GM12872 (cell line): ENCODE measurements around the gene STK31.

Source experiments
- TF ChIP-seq, protein P1 (sequence below): IDR thresholded peaks from 3 replicates; pipeline ENCODE4 v1.5.1; 2011; ENCODE audit warnings: low read depth, mild to moderate bottlenecking, low read length, moderate library complexity; ENCODE audit not compliant: insufficient read depth

STK31 gene

GRCh38 chr7:23759671-23760391 is 49.8 kb downstream of the STK31 start:
- TF ChIP-seq, protein P1, sequence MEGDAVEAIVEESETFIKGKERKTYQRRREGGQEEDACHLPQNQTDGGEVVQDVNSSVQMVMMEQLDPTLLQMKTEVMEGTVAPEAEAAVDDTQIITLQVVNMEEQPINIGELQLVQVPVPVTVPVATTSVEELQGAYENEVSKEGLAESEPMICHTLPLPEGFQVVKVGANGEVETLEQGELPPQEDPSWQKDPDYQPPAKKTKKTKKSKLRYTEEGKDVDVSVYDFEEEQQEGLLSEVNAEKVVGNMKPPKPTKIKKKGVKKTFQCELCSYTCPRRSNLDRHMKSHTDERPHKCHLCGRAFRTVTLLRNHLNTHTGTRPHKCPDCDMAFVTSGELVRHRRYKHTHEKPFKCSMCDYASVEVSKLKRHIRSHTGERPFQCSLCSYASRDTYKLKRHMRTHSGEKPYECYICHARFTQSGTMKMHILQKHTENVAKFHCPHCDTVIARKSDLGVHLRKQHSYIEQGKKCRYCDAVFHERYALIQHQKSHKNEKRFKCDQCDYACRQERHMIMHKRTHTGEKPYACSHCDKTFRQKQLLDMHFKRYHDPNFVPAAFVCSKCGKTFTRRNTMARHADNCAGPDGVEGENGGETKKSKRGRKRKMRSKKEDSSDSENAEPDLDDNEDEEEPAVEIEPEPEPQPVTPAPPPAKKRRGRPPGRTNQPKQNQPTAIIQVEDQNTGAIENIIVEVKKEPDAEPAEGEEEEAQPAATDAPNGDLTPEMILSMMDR = no peak

GRCh38 chr7:23765943-23766342 is 55.9 kb downstream of the STK31 start:
- TF ChIP-seq, protein P1 = no peak

DNA sequence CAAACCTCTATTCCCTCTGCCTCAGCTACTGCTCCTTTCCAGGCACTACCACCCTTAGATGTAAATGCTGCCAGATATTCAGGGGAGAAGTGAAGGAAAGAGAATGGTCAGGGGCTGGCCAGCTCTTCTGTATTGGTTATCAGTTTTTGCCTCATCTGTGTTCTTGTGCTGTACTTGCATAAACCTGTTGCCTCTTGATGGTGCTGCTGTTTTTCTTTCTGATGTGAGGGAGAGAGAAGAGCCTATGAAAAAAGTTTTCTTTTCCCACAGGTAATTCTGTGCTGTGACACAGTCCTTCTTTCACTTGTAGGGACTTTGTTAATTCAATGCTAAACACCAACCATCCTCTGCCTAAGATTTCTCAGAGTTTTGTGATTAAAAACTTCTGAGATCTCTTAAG is 57.5 kb downstream of the STK31 start:
- TF ChIP-seq, protein P1 = no peak

GRCh38 chr7:23768022-23768421 is 58.0 kb downstream of the STK31 start:
- TF ChIP-seq, protein P1 = no peak

DNA sequence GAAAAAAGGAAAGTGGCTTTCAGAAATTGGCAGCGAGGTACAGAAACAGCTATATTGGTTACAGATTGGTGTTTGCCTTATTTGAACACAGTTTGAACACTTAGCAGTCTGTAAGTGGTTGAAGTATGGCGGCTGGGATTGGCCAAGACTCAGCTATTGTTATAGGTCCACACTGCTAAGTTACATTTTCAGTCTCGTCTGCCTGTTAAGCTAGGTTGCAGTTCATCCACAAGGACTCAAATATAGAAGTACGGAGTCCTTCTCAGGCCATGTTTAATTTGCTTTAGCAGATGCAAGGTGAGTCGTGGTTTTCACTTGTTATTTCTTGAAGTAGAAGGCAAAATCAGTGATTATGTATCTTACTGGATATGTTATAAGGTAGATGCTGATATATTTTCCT is 73.1 kb downstream of the STK31 start:
- TF ChIP-seq, protein P1 = no peak

DNA sequence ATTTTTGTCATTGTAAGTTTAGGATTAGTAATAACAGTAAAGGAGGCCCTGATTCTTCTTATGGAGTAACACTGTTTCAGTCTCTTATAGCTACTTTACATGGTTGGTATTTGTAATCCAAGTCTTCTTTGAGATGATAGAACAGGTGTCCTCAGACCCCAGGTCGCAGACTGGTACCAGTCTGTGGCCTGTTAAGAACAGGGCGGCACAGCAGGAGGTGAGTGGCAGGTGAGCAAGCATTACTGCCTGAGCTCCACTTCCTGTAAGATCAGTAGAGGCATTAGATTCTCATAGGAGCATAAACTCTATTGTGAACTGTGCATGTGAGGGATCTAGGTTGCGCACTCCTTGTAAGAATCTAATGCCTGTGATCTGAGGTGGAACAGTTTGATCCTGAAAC is 77.3 kb downstream of the STK31 start:
- TF ChIP-seq, protein P1 = no peak

- TF ChIP-seq, protein P1 = no peak
Measured at GRCh38 chr7:23788843-23789242, 78.8 kb downstream of the STK31 start.
